NCI-H69 (cell line): ENCODE measurements around the gene NUMBL.
A peak's percentile ranks its signal among the peaks of the same experiment; 100 is the strongest.

Source experiments
- DNase-seq: peaks from one replicate; lab custom pipeline; 2025; lab: John Stamatoyannopoulos, UW

The NUMBL gene

GRCh38 chr19:40716031-40716481 lies 25.6 kb upstream of the NUMBL start:
- peak; percentile 87 for DNase-seq

GRCh38 chr19:40714441-40715299 lies 24.2 kb upstream of the NUMBL start:
- DNase-seq: peak; percentile 97

GRCh38 chr19:40713939-40714338 lies 23.5 kb upstream of the NUMBL start:
- no peak for DNase-seq

GRCh38 chr19:40709817-40710216 lies 19.4 kb upstream of the NUMBL start:
- DNase-seq: no peak

- DNase-seq: no peak
These were observed 17.2 kb upstream of the NUMBL start for GRCh38 chr19:40707615-40708014.

GRCh38 chr19:40705950-40706619 lies 15.6 kb upstream of the NUMBL start:
- DNase-seq: no peak

- DNase-seq: no peak
These were observed 14.9 kb upstream of the NUMBL start for GRCh38 chr19:40705362-40705651.

GRCh38 chr19:40704491-40705361 lies 14.3 kb upstream of the NUMBL start:
- DNase-seq: peak; percentile 8

- no peak for DNase-seq
These were observed 12.7 kb upstream of the NUMBL start for GRCh38 chr19:40703029-40703755.

- no peak for DNase-seq
These were observed 12.0 kb upstream of the NUMBL start for GRCh38 chr19:40702337-40703012.

- no peak for DNase-seq
These were observed 11.3 kb upstream of the NUMBL start for GRCh38 chr19:40701758-40702157.

GRCh38 chr19:40700083-40700482 lies 9.6 kb upstream of the NUMBL start:
- DNase-seq: peak; percentile 48

- no peak for DNase-seq
These were observed 6.6 kb upstream of the NUMBL start for GRCh38 chr19:40697007-40697406.

- DNase-seq: no peak
These were observed 5.4 kb upstream of the NUMBL start for GRCh38 chr19:40695881-40696280.

- no peak for DNase-seq
These were observed 3.4 kb upstream of the NUMBL start for GRCh38 chr19:40693896-40694295.

GRCh38 chr19:40693150-40693788 lies 2.8 kb upstream of the NUMBL start:
- DNase-seq: no peak

GRCh38 chr19:40692212-40692551 lies 1.7 kb upstream of the NUMBL start:
- DNase-seq: no peak

- DNase-seq: no peak
These were observed 1.2 kb upstream of the NUMBL start for GRCh38 chr19:40691421-40692211.

- DNase-seq: peak; percentile 97
These were observed 406 bp upstream of the NUMBL start for GRCh38 chr19:40690693-40691420.
